SK-N-DZ (cell line): ENCODE data around the gene CEP152.

ENCODE experiments used
- DNase-seq: peaks from one replicate; pipeline ENCODE4 v3.0.0-alpha.2; 2015; ENCODE audit warnings: low spot score

CEP152 gene

DNA sequence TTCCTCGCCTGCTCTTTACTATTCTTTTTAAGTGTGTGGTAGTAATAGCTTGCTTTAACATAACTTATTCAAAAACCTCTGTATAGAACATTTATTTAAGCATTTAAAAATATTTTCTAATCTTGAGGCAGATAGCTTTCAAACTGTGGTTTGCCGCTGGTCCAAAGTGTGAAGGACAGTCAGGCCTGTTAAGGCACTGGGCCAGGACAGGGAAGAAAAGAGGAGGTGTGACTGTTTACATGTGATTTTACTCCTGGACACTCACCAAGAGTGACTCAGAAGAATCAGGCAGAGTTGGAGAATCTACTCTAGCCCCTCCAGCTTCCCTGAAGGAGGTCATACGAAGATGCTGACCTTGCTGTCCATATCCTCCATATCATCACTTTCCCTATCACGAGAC is 44.7 kb downstream of the CEP152 start:
- DNase-seq: no peak

DNA sequence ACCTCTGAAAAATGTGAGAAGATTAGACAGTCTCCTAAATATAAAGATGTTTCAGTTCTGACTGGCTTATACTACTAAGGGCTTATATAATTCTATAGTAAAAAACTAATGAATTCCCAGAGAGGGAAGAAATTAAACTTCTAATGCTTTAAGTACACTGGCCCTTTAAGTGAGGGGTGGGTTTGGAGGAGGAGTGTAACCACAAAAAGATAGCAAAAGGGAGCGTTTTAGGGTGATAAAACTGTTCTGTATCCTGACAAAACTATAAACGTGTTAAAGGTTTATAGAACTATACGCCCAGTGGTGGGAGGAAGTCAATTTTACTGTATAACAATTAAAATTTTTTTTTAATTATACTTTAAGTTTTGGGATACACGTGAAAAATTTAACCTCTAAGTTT is 45.8 kb downstream of the CEP152 start:
- no peak for DNase-seq

DNA sequence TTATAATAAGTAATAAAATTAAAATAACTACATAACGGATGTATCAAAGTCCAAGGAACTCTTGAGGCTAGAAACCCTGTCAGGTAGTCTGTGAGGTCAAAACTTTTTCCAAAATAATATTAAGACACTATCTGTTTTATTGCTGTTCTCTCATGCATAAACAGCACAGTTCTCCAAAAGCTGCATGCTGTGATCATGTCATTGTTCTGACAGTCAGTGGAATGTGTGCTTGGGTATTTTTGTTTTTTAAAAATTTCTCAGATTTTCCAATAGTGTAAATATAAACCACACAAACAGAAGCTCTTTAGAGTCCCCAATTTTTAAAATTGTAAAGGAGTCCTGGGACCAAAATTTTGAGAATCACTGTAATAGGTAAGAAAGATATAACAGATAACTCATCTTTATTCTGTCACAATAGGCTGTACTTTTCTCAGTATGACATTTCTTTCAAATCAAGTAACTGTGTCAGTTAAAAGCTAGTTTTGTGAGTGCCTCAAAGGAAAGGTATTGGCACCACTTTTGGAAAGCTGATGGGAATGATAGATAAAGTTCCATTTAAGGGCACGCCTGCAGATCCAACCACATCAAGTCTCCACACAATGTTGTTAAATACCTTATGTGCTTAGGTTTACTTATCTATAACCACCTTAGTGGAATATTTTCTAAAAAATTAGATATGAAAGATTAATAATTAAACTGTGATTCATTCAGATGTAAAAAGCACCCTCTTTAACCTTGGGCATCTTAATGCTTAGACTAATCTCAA is 49.3 kb downstream of the CEP152 start:
- no peak for DNase-seq

DNA sequence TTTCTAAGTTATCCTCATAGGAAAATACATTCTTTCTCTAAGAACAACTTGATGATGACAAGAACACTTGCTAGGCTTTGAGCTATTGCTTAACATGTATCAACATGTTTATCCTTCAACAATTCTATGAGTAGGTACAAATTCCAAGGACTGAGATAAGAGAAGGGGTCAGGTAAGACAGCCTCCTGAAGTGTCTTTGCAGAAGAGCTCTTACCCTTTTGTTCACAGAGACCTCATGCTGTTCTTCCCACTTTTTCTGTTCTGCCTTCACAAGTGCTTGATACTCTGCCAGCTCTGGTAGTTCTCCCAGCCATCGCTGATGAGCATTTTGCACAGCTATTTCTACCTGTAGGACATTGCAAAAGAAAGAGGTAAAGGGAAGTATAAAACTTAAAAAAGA is 50.9 kb downstream of the CEP152 start:
- DNase-seq: no peak

DNA sequence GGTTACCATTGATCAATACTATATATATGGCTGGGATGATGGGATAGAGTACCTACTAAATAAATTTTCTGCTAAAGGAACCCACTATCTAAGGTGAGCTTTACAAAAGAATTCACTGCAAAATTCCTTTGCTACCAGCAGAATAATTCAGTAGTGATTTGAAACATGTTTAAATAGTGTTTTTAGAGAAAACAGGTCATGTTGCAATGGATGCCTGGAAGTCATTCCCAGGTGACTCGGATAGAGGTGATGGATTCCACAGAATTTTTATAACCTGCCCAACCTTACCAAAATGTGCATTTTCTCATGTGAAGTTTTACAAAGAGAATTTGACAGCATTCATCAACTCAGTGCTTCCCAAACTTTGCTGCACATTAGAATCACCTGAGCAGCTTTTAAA is 53.2 kb downstream of the CEP152 start:
- no peak for DNase-seq

DNA sequence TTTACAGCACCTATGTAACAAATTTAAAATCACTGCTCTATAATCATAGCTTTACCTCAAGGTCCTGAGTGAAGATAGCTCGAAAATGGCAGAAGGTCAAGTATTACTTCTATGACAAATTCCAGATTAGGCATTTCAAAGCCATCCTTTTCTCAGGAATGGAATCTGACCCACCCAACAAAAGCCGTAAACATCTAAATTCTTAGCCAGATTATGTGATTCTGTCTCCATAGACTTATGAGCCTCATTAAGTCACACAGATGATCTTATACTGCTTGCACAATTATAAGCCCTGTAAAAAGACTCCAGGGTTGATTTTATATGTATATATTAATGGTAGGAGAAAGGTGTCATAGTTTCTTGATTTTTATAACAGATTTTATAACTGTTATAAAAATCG is 56.9 kb downstream of the CEP152 start:
- DNase-seq: no peak

DNA sequence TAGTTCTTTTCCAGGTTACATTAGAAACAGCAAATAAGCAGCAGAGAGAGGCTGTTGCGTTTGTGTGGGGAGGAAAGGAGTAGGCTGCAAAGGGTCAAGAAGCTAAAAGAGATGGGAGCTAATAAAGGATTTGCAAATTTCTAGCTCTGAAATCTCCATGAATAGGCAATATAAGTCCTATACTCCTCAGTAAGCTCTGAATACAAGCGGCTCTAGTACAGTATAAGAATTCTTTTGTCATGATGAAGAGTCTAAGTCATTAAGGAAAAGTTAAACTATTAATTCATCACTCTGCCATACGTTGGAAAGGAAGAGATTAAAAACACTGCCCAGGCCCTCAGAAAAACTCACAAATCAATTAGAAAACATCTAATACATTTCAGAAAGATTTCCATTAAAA is 59.3 kb downstream of the CEP152 start:
- no peak for DNase-seq

DNA sequence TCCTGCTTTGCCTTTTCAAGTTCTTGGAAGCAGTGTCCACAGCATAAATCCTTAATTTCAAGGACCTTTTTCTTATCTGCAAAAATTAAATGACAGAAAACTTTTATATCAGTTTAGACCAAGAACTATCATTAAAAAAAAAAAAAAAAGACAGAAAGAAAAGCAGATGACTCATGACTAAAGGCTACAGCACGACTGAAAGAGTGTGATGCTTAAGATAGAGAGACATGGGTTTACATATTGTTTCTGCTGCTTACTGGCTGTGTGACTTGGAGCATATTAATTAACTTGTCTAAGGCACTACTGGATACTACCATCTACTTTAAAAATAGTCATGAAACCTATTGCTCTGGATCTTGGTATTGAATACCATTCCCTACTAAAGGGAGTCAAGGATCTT is 62.3 kb downstream of the CEP152 start:
- DNase-seq: no peak

DNA sequence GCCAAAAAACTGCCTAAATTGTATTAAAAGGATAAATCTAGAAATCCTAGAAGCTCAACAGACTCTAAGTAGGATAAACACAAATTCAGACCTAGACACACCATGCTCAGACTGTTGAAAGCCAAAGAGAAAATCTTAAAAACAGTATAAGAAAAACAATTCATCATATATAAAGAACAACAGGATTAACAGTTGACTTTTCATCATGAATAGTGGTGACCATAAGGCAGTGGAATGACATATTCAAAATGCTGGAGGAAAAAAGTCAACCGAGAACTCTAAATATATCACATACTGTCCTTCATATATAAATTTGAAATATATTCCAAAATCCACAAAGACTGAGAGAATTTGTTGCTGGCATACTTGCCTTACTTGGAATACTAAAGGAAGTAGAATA is 77.3 kb downstream of the CEP152 start:
- DNase-seq: no peak

DNA sequence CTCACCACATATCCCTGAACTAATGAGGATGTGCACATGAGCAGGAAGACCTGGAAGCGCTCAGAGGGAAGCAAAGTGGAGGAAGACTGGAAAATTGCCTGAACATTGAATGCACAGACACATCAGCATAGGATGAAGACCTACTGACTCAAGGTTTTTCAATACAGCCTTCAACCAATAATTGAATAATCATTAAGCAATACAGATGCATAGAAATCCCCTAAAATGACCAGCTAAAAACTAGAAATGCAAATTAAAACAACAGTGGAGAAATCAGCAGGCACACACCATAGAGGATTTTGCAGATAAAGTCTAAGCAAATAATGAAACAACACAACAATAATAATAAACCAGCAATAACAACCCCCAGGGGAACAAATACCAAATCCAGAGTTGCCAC is 80.4 kb downstream of the CEP152 start:
- DNase-seq: no peak

DNA sequence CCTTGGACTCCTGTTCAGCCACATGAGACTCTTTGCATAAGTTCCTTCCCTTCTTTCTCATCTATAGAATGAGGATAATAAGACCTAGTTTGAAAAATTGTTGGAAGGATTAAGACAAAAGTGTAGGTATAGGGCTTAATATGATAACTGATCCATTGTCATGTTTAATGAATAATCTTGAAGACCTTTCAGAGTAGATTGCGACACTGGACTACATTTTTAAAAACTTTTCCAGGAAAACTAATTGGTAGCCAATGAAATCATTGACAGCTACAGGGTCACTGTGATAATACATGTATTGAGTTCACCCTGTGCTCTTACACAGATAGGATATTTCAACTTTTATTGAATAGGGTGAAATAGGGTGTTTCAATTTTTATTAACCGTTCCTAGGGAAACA is 86.9 kb downstream of the CEP152 start:
- DNase-seq: no peak

DNA sequence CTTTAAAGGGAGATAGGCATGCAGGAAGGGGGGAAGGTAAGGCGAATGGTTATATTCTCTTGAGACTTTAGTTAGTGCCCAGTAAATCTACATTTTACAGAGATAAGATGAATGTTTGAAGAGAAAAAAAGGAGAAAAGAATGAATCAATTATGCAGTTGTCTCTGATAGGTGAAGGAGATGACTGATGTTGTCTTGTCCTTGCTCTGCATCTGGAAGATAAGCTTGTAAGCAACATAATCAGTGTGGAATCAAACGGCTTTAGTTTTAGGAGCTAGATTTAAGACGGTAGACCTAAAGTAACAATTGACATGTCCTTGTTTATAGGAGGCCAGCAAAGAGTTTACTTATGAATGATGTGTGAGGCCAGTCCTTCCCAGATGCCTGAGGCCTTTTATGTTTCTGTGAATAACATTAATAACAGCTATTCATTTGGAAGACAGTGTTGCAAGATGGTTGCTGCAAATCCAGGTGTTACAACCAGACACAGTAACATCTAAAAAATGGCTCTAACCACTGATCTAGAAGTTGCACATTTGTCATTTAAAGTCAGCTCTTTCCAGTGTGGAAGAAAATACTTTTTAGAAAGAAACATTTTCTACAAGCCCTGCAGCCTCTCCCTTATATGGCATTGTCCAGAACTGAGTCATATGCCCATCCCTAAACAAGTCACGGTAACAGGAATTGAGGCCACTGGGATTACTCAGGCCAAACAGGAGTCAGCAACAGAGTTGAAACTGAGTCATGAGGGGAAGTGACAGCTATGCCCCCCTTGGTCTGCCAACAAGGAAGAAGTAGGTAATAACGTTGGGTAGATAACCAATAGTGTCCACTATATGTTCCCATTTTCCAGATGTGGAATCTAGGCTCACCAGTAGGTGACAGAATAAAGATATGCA is 87.9 kb downstream of the CEP152 start:
- DNase-seq: no peak

DNA sequence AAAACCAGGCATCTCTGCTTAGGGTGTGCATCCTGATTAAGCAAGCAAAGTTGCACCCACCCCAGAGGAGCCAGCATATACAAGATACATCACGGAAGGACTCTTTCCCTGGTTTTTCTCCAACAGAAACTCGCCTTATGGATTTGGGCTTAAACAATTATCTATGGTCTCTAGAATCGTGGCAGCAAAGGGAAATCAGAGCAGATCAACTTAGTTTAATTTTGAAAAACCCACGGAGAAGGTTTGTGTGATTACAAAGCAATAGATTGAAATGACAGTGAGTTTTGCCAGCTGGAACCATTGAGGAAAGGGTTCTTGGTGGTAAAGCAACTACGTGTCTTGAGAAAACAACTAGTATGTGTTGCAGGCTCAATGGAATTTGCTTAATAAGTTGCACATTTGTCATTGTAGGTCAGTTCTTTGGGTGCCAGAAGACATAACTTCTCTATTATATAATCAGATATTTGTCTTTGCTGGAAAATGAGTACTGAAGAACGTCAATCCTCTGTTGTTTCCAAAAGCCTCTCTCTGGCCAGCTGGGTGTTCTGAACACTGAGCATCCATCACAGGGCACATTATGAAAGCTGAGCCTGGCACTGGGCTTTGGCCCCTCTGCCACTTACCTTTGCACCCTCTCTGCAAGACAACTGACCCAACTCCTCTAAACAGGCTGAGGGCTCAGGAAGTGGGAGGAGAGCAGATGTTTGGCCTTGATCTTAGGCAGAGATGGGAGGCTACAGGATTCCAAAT is 89.6 kb downstream of the CEP152 start:
- DNase-seq: no peak

DNA sequence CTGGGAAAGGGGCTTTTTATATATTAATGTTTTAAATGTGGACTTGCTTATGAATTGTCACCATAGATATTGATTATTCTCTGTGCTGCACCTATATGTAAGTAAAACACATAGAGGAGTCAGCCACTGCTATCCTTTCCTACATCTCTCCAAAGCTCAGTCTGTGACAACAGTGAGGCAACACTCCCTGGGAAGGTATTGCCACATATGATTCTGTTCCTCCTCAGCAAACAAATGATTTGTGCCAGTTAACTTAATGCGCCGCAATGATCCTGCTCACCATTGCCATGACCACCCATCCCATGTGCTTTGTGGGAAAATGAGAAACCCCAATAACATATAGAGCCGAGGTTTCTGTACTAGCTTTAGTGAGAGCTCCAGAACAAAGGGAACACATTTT is 90.2 kb downstream of the CEP152 start:
- DNase-seq: no peak

DNA sequence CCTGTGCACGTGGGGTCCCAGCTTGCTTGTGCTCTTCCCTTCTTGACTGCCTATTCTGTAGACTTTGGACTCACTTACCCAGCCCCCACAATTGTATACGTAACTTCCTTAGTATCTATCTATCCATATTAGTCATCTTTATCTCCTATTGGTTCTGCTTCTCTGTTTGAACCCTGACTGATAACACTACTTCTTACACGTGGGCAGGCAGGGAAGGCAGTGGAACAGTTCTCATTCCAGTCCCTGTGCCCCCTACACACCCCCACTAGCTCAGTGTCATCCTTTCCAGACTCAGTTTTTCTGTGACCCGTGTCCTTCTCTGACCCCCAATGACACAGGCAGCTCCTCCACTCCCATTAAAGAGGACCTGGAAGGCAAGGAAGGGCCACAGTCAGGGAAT is 91.2 kb downstream of the CEP152 start:
- DNase-seq: no peak

DNA sequence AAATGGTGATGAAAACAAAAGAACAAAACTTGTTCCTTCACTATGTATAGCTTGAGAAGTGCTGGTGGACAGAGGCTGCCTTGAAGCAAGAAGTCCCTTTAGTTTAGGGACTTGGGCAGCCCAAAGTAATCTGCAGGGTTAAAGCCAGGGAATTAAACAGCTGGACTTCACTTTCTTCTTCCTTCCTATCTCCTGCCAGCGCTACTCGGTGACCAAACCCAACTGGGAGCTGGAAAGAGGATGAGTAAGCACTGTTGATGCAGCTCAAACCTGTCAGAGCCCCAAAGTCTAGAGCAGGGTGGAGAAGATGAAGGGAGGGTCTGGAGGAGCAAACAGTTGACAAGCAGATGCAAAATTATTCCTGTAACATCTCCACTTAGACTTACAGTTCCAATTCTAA is 92.2 kb downstream of the CEP152 start:
- no peak for DNase-seq

DNA sequence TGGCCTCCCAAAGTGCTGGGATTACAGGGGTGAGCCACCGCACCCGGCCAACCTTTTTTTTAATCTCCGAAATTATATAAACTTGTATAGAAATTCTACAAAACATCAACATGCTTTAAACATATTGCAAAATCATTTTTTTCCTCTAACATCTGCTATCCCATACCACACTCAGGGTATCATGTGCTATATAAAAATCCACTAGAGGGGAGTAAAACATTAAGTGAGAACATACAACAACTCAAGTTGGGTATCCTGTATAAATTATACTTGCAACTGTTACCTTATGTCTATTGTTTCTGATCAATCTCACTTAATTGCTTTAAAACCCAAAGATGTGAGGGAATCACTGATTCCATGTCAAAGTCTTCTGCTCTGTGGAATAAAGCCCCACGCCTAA is 93.4 kb downstream of the CEP152 start:
- no peak for DNase-seq

DNA sequence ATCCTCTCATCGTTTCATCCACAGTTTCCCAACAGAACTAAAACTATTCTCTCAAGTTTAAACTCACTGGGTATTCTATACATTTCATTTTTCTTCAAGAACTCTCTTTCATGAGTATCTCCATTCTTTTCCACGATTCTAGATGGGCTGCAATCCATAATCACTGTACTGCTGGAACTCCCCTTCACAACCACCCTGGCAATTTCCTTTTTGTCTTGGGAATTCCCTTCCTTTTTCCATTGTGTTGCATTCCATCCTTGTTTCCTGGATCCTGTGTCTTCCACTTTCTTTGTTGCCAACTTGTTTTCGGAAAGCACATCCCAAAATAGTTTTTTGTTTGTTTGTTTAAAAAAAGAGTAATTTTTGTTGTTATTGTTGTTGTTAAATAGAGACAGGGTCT is 98.3 kb downstream of the CEP152 start:
- DNase-seq: no peak

DNA sequence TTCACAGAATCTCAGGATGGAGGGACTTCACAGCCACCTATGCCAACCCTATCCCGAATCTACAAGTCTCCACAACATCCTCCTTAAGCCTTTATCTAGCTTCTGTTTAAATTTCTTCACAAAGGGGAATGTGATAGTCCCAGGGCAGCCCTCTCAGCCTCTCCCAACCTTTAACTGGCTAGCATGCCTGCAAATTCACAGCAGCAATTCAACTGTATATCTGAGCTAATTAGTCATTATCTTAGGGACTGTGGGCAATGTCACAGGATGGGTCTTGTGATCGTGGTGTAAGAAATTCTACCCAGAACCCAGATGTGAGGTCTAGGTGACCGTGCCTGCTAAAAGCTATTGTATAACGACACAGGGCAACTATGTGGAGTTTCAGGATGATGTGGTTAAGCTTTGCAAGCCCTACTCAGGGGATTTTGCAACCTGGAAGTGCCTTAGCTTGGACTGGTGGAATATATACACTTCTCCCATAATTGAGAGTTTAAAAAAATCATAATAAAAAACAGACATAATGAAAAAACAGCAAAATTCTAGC is 99.8 kb downstream of the CEP152 start:
- DNase-seq: no peak

DNA sequence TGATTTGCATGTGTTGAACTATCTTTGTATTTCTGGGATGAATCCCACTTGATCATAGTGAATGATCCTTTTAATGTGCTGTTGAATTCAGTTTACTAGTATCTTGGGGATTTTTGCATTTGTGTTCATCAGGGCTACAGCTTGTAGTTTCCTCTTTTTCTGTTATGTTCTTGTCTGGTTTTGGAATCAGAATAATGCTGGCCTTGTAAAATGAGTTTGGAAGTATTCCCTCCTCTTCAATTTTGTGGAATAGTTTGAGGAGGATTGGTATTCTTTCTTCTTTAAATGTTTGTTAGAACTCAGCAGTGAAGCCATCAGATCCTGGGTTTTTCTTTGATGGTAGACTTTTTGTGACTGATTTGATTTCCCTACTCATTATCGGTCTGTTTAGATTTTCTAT is 102.2 kb downstream of the CEP152 start:
- DNase-seq: no peak

DNA sequence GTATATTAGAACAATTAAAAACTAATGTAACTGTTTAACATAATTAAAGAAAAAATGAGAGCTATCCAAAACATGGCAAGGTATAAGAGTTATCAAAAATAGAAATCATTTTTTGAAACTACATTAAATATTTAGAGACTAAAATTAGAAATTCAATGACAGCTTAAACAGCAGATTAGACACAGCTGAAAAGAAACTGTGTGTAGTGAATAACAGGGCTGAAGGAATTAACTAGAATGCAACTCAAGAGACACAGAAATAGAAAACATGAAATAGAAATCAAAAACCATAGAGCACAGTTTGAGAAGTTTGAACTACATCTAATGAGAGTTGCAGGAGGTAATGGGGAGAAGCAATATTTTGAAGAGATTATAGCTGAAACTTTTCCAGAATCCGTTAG is 105.5 kb downstream of the CEP152 start:
- DNase-seq: no peak

DNA sequence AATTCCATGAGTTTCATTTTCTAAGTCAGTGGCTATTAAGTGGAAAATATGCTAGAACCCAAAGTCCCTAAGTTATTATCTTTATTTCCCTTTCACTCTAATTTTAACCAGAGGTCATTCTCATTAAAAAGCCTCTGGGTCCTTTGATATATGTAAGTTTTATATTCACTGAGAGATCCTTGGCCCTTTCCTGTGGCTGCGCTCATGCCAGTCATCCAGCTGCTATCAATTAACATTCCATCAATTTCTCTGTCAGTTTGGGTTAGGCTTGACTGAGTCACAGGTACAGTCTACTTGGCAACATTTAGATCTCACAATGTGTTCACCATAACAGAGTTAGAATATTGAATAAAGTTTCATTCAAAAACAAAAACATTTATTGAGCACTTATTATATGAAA is 107.3 kb downstream of the CEP152 start:
- no peak for DNase-seq
